GM18517 (cell line): ENCODE data around the gene WDFY3.

Experiments used
- ATAC-seq: cut with Tn5 transposase; IDR thresholded peaks from one replicate; pipeline ENCODE4 v1.9.1; 2021; ENCODE audit warnings: mild to moderate bottlenecking, moderate library complexity; ENCODE audit not compliant: unreplicated experiment

The WDFY3 gene

GRCh38 chr4:84913176-84913575 is 53.3 kb downstream of the WDFY3 start:
- ATAC-seq: no peak

GRCh38 chr4:84912741-84913140 is 53.7 kb downstream of the WDFY3 start:
- ATAC-seq: no peak

GRCh38 chr4:84908876-84909275 is 57.6 kb downstream of the WDFY3 start:
- ATAC-seq: no peak

GRCh38 chr4:84907145-84907544 is 59.3 kb downstream of the WDFY3 start:
- ATAC-seq: no peak

GRCh38 chr4:84905646-84906045 is 60.8 kb downstream of the WDFY3 start:
- ATAC-seq: no peak

- no peak for ATAC-seq
Observed at GRCh38 chr4:84901740-84902281, 64.7 kb downstream of the WDFY3 start.

GRCh38 chr4:84901173-84901572 is 65.3 kb downstream of the WDFY3 start:
- ATAC-seq: no peak

GRCh38 chr4:84899616-84900015 is 66.9 kb downstream of the WDFY3 start:
- no peak for ATAC-seq

GRCh38 chr4:84897516-84897915 is 69.0 kb downstream of the WDFY3 start:
- no peak for ATAC-seq

GRCh38 chr4:84895283-84895682 is 71.2 kb downstream of the WDFY3 start:
- no peak for ATAC-seq

GRCh38 chr4:84894621-84895020 is 71.9 kb downstream of the WDFY3 start:
- no peak for ATAC-seq

GRCh38 chr4:84892950-84893349 is 73.5 kb downstream of the WDFY3 start:
- ATAC-seq: no peak

- ATAC-seq: no peak
Observed at GRCh38 chr4:84887824-84888223, 78.7 kb downstream of the WDFY3 start.

- no peak for ATAC-seq
Observed at GRCh38 chr4:84879651-84880200, 86.8 kb downstream of the WDFY3 start.

GRCh38 chr4:84878546-84878945 is 87.9 kb downstream of the WDFY3 start:
- ATAC-seq: no peak

- ATAC-seq: no peak
Observed at GRCh38 chr4:84878090-84878489, 88.4 kb downstream of the WDFY3 start.

- ATAC-seq: no peak
Observed at GRCh38 chr4:84877051-84877833, 89.2 kb downstream of the WDFY3 start.

- ATAC-seq: no peak
Observed at GRCh38 chr4:84875636-84876371, 90.7 kb downstream of the WDFY3 start.

- no peak for ATAC-seq
Observed at GRCh38 chr4:84874619-84875018, 91.9 kb downstream of the WDFY3 start.

- ATAC-seq: no peak
Observed at GRCh38 chr4:84870398-84871163, 95.9 kb downstream of the WDFY3 start.

- ATAC-seq: no peak
Observed at GRCh38 chr4:84866295-84866694, 100.2 kb downstream of the WDFY3 start.
